Measurements from ENCODE around the gene R3HDML.

R3HDML gene

GRCh38 chr20:44390280-44390679, 53.4 kb downstream of the R3HDML start:
- no peak for DNase-seq (ENCODE audit: low read depth, low spot score)
- H3K36me3 ChIP-seq (ENCODE audit: control insufficient read depth, insufficient read depth, low read length), result no peaks in the 10 kb centered on the region
- H3K4me3 ChIP-seq (ENCODE audit: low read length), result no peak overlapping the region
- no peaks in the 10 kb centered on the region for H3K27me3 ChIP-seq (ENCODE audit: control insufficient read depth, insufficient read depth, low read length)
- no peak overlapping the region for H3K27ac ChIP-seq (ENCODE audit: low read length)
- H3K9me3 ChIP-seq (ENCODE audit: control insufficient read depth, insufficient read depth, low read length), result no peaks in the 10 kb centered on the region
- H3K4me1 ChIP-seq (ENCODE audit: control insufficient read depth, insufficient read depth, low read length), result no peaks in the 10 kb centered on the region
- no CpG with 5 or more reads among the region's 5 CpGs for WGBS (ENCODE audit: insufficient coverage, insufficient read length)

GRCh38 chr20:44392088-44392775, 55.4 kb downstream of the R3HDML start:
- DNase-seq (ENCODE audit: low read depth, low spot score), result no peak
- Histone ChIP-seq H3K4me3 (ENCODE audit: low read length) (no peak overlapping the region), H3K9me3 (ENCODE audit: control insufficient read depth, insufficient read depth, low read length) (no peaks in the 10 kb centered on the region), H3K27me3 (ENCODE audit: control insufficient read depth, insufficient read depth, low read length) (no peaks in the 10 kb centered on the region), H3K36me3 (ENCODE audit: control insufficient read depth, insufficient read depth, low read length) (no peaks in the 10 kb centered on the region), H3K4me1 (ENCODE audit: control insufficient read depth, insufficient read depth, low read length) (no peaks in the 10 kb centered on the region), H3K27ac (ENCODE audit: low read length) (no peak overlapping the region)
- no CpG with 5 or more reads among the region's 8 CpGs for WGBS (ENCODE audit: insufficient coverage, insufficient read length)

DNA sequence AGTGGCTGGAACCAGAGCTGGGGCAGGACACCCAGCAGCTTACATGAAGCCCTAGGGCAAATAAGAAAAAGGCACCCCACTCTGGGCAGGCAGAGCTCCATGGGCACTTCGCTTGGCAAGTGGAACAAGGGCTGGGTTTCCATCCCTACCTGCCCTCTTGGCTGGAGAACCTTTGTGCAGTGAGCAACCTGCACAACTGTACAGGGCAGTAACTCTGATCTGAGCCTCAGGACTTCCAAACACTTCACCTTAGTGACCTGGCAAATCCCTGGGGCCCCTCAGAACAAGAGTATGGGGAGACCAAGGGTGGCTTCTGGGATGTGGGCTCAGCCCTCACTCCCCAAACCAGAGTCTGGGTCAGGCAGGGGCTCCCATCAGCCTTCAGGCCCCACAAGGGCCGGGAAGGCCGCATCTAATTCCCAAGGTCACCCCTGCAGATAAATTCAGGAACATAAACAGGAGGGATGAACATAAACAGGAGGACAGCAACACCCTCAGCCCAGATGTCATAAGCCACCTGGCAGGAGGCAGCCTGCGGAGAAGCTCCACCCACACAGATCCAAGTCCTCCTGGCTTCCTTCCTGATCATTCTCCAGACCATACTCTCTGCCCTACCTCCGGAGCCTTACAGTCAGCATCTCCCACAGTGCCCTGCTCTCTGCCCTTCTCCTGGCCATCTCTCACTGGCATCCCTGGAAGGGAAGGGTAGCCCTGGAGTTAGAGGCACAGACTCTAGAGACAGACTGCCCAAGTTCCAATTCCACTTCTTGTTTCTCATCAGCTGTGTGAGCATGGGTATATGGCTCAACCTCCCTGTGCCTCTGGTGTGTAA, 56.1 kb downstream of the R3HDML start:
- Histone ChIP-seq H3K4me1 (ENCODE audit: control insufficient read depth, insufficient read depth, low read length) (no peaks in the 10 kb centered on the region), H3K36me3 (ENCODE audit: control insufficient read depth, insufficient read depth, low read length) (no peaks in the 10 kb centered on the region), H3K27ac (ENCODE audit: low read length) (no peak overlapping the region), H3K9me3 (ENCODE audit: control insufficient read depth, insufficient read depth, low read length) (no peaks in the 10 kb centered on the region), H3K4me3 (ENCODE audit: low read length) (no peak overlapping the region), H3K27me3 (ENCODE audit: control insufficient read depth, insufficient read depth, low read length) (no peaks in the 10 kb centered on the region)
- DNase-seq (ENCODE audit: low read depth, low spot score), result no peak
- no CpG with 5 or more reads among the region's 5 CpGs for WGBS (ENCODE audit: insufficient coverage, insufficient read length)

DNA sequence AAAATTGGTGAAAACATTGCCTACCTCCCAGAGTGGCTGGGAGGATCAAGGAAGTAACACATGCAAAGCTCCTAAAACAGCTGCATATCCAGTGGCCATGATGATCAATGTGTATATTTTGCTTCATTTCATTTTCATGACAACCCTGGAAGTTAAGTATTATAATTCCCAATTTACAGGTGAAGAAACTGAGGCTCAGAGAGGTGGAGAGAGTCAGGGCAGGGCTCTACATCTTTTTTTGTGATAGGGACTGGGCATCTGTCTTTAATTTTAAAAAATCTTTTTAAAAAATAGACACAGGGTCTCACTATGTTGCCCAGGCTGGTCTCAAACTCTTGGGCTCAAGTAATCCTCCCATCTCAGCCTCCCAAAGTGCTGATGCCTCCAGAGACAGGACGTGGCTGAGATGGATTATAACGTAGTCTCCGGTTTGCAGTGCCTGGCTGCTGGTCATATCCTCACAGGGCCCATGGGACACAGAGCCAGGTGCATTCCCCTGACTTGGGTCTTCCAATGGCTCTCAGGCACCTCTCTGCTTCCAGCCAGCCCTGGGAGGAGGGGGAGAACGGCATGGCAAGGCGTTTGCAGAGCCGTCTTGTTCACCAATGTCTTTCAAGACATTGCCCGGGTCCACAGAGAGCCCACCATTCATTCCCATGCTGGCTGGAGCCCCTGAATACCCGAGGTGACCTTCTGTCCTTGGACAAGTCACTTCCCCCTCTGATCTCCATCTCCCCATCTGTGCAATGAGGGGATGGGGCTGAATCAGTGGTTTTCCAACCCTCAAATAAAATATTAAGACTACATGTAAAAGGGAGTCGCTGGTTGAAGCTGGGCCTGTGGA, 57.0 kb downstream of the R3HDML start:
- no peaks in the 10 kb centered on the region for H3K36me3 ChIP-seq (ENCODE audit: control insufficient read depth, insufficient read depth, low read length)
- no peaks in the 10 kb centered on the region for H3K4me1 ChIP-seq (ENCODE audit: control insufficient read depth, insufficient read depth, low read length)
- no peak overlapping the region for H3K4me3 ChIP-seq (ENCODE audit: low read length)
- no peaks in the 10 kb centered on the region for H3K27me3 ChIP-seq (ENCODE audit: control insufficient read depth, insufficient read depth, low read length)
- DNase-seq (ENCODE audit: low read depth, low spot score), result no peak
- WGBS (ENCODE audit: insufficient coverage, insufficient read length), result no CpG with 5 or more reads among the region's 9 CpGs
- no peak overlapping the region for H3K27ac ChIP-seq (ENCODE audit: low read length)
- no peaks in the 10 kb centered on the region for H3K9me3 ChIP-seq (ENCODE audit: control insufficient read depth, insufficient read depth, low read length)

DNA sequence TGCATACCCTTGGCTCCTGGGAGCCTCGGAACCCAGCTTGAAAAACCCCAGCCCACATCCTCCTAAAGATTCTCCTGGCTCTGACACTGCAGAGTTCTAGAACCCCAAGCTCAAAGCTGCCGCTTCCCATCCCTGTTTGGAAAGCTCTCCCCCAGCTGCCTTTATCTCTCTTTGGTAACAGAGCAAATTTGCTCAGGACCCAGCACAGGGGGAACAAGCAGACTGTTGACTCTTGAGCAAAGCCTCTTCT, 57.5 kb downstream of the R3HDML start:
- H3K9me3 ChIP-seq (ENCODE audit: control insufficient read depth, insufficient read depth, low read length), result no peaks in the 10 kb centered on the region
- no peaks in the 10 kb centered on the region for H3K27me3 ChIP-seq (ENCODE audit: control insufficient read depth, insufficient read depth, low read length)
- H3K4me1 ChIP-seq (ENCODE audit: control insufficient read depth, insufficient read depth, low read length), result no peaks in the 10 kb centered on the region
- DNase-seq (ENCODE audit: low read depth, low spot score), result no peak
- no peaks in the 10 kb centered on the region for H3K36me3 ChIP-seq (ENCODE audit: control insufficient read depth, insufficient read depth, low read length)
- no peak overlapping the region for H3K4me3 ChIP-seq (ENCODE audit: low read length)
- no peak overlapping the region for H3K27ac ChIP-seq (ENCODE audit: low read length)
- WGBS (ENCODE audit: insufficient coverage, insufficient read length), result no CpG with 5 or more reads among the region's 2 CpGs

- Histone ChIP-seq H3K27me3 (ENCODE audit: control insufficient read depth, insufficient read depth, low read length) (no peaks in the 10 kb centered on the region), H3K27ac (ENCODE audit: low read length) (no peak overlapping the region), H3K4me3 (ENCODE audit: low read length) (no peak overlapping the region), H3K9me3 (ENCODE audit: control insufficient read depth, insufficient read depth, low read length) (no peaks in the 10 kb centered on the region), H3K4me1 (ENCODE audit: control insufficient read depth, insufficient read depth, low read length) (no peaks in the 10 kb centered on the region), H3K36me3 (ENCODE audit: control insufficient read depth, insufficient read depth, low read length) (no peaks in the 10 kb centered on the region)
- no CpG with 5 or more reads among the region's 15 CpGs for WGBS (ENCODE audit: insufficient coverage, insufficient read length)
- no peak for DNase-seq (ENCODE audit: low read depth, low spot score)
Measured at GRCh38 chr20:44394702-44395460, 58.0 kb downstream of the R3HDML start.

GRCh38 chr20:44395461-44396340, 58.9 kb downstream of the R3HDML start:
- Histone ChIP-seq H3K36me3 (ENCODE audit: control insufficient read depth, insufficient read depth, low read length) (no peaks in the 10 kb centered on the region), H3K4me3 (ENCODE audit: low read length) (no peak overlapping the region), H3K4me1 (ENCODE audit: control insufficient read depth, insufficient read depth, low read length) (no peaks in the 10 kb centered on the region), H3K9me3 (ENCODE audit: control insufficient read depth, insufficient read depth, low read length) (no peaks in the 10 kb centered on the region), H3K27ac (ENCODE audit: low read length) (no peak overlapping the region), H3K27me3 (ENCODE audit: control insufficient read depth, insufficient read depth, low read length) (no peaks in the 10 kb centered on the region)
- WGBS (ENCODE audit: insufficient coverage, insufficient read length), result no CpG with 5 or more reads among the region's 11 CpGs
- DNase-seq (ENCODE audit: low read depth, low spot score), result no peak

- H3K4me3 ChIP-seq (ENCODE audit: low read length), result no peak overlapping the region
- H3K36me3 ChIP-seq (ENCODE audit: control insufficient read depth, insufficient read depth, low read length), result no peaks in the 10 kb centered on the region
- H3K27ac ChIP-seq (ENCODE audit: low read length), result no peak overlapping the region
- no peaks in the 10 kb centered on the region for H3K27me3 ChIP-seq (ENCODE audit: control insufficient read depth, insufficient read depth, low read length)
- no peaks in the 10 kb centered on the region for H3K9me3 ChIP-seq (ENCODE audit: control insufficient read depth, insufficient read depth, low read length)
- WGBS (ENCODE audit: insufficient coverage, insufficient read length), result no CpG with 5 or more reads among the region's 8 CpGs
- no peak for DNase-seq (ENCODE audit: low read depth, low spot score)
- H3K4me1 ChIP-seq (ENCODE audit: control insufficient read depth, insufficient read depth, low read length), result no peaks in the 10 kb centered on the region
Measured at GRCh38 chr20:44396369-44397130, 59.7 kb downstream of the R3HDML start.

DNA sequence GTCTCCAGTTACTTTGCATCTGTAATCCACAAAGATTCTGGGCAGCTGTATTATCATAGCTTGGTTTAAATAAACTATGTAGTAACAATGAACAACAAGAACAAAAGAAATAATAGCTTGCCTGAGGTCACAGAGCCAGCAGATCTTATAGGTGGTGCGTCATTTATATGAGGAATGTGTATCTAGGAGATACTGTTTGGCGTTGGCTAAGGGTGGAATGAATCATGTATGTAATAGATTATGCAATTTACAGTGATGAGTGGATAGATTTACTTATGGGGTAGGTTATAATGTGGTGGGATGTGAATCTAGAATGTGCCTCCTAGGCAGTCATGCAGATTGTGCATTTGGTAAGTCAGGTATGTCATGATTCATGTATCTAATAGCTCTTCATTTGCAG, 61.5 kb downstream of the R3HDML start:
- WGBS (ENCODE audit: insufficient coverage, insufficient read length), result no CpG with 5 or more reads among the region's 2 CpGs
- no peaks in the 10 kb centered on the region for H3K4me1 ChIP-seq (ENCODE audit: control insufficient read depth, insufficient read depth, low read length)
- H3K9me3 ChIP-seq (ENCODE audit: control insufficient read depth, insufficient read depth, low read length), result no peaks in the 10 kb centered on the region
- DNase-seq (ENCODE audit: low read depth, low spot score), result no peak
- H3K27ac ChIP-seq (ENCODE audit: low read length), result no peak overlapping the region
- no peaks in the 10 kb centered on the region for H3K36me3 ChIP-seq (ENCODE audit: control insufficient read depth, insufficient read depth, low read length)
- H3K4me3 ChIP-seq (ENCODE audit: low read length), result no peak overlapping the region
- no peaks in the 10 kb centered on the region for H3K27me3 ChIP-seq (ENCODE audit: control insufficient read depth, insufficient read depth, low read length)

Data from iPS DF 6.9 (cell line).